Sigmoid colon (tissue), 4 donors: ENCODE data around the gene C16orf46.

Experiments used
- EP300 ChIP-seq, 4 donors: sonication (generic); formaldehyde crosslinking; IDR thresholded peaks; one replicate each; pipeline ENCODE4 v1.6.1; 2017; ENCODE audit warnings: antibody characterized with exemption in 4 of 4
- POLR2A ChIP-seq, 2 donors: fragments of 450-650 bp; IDR thresholded peaks; one replicate each; pipeline ENCODE4 v1.6.1; 2016; ENCODE audit warnings: antibody characterized with exemption in 2 of 2, mild to moderate bottlenecking in 2 of 2, moderate library complexity in 2 of 2
- POLR2AphosphoS5 ChIP-seq, 4 donors: sonication (generic); formaldehyde crosslinking; IDR thresholded peaks; one replicate each; pipeline ENCODE4 v1.6.1; 2017; ENCODE audit warnings: antibody characterized with exemption in 4 of 4
- TF ChIP-seq, protein P1 (sequence below), 4 experiments: fragments of 450-650 bp in 3 of 4; fragments of 200-600 bp in 1 of 4; IDR thresholded peaks; one replicate each; pipeline ENCODE4 v1.5.1; 2016 to 2019; ENCODE audit warnings: antibody characterized with exemption in 4 of 4, mild to moderate bottlenecking in 3 of 4, moderate library complexity in 2 of 4

DNA sequence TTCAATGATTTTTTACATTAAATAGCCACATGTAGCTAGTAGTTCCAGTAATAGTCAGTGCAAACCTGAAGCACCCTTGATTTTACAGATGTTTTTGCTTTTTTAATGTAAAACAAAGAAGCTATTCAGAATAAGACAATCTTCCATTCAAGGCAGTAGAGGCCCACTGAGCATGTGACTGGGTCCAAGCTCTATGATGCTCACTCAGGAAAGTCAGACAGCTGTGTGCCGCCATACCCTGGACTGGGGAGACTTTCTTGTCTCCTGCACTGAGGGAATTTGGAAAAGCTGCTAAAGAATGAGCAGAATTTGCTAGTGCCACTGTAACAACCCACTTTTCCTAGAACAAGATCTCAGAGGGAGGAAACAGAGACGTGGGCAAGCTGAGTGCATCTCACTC lies 58.5 kb downstream of the C16orf46 start:
- TF ChIP-seq, protein P1, sequence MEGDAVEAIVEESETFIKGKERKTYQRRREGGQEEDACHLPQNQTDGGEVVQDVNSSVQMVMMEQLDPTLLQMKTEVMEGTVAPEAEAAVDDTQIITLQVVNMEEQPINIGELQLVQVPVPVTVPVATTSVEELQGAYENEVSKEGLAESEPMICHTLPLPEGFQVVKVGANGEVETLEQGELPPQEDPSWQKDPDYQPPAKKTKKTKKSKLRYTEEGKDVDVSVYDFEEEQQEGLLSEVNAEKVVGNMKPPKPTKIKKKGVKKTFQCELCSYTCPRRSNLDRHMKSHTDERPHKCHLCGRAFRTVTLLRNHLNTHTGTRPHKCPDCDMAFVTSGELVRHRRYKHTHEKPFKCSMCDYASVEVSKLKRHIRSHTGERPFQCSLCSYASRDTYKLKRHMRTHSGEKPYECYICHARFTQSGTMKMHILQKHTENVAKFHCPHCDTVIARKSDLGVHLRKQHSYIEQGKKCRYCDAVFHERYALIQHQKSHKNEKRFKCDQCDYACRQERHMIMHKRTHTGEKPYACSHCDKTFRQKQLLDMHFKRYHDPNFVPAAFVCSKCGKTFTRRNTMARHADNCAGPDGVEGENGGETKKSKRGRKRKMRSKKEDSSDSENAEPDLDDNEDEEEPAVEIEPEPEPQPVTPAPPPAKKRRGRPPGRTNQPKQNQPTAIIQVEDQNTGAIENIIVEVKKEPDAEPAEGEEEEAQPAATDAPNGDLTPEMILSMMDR (IDR thresholded peaks at IDR 0.05): no peak
- TF ChIP-seq POLR2AphosphoS5 (IDR thresholded peaks at IDR 0.05) (no peak), POLR2A (IDR thresholded peaks at IDR 0.05) (no peak), EP300 (IDR thresholded peaks at IDR 0.05) (no peak)
